Heart right ventricle (tissue), 16 donors: Measurements from ENCODE around the gene COL23A1. TPM values are rescaled to one million over a fixed set of nuclear protein-coding genes. Genes with fewer than 3 reads are reported as not detected.

Experiments used
- ATAC-seq, 8 donors: fragments of 200-7000 bp; cut with Tn5 transposase; one replicate each; pipeline ENCODE4 v1.9.1; 2020; ENCODE audit warnings: mild to moderate bottlenecking in 8 of 8, moderate library complexity in 8 of 8, moderate number of reproducible peaks in 1 of 8
- DNase-seq, 2 donors: peaks; one replicate each; pipeline ENCODE4 v3.0.0-alpha.2; 2020
- H3K27ac ChIP-seq, 10 donors: fragments of 200-600 bp; sonication (generic) in 2 of 10; one replicate each; pipeline versions ENCODE4 v1.5.0 to v1.8.0; 2020 to 2022; ENCODE audit warnings: mild to moderate bottlenecking in 3 of 10
- H3K27me3 ChIP-seq, 7 donors: fragments of 200-600 bp; one replicate each; pipeline ENCODE4 v1.8.0; 2021 to 2022; ENCODE audit warnings: mild to moderate bottlenecking in 2 of 7
- H3K36me3 ChIP-seq, 9 donors: fragments of 200-600 bp; sonication (generic) in 1 of 9; one replicate each; pipeline versions ENCODE4 v1.5.0 to v1.8.0; 2020 to 2022; ENCODE audit warnings: mild to moderate bottlenecking in 2 of 9
- H3K4me1 ChIP-seq, 9 donors: fragments of 200-600 bp; sonication (generic) in 1 of 9; one replicate each; pipeline versions ENCODE4 v1.5.0 to v1.8.0; 2020 to 2022; ENCODE audit warnings: mild to moderate bottlenecking in 4 of 9
- H3K4me3 ChIP-seq, 10 donors: fragments of 200-600 bp; sonication (generic) in 2 of 10; one replicate each; pipeline versions ENCODE4 v1.5.0 to v1.8.0; 2020 to 2022; ENCODE audit warnings: mild to moderate bottlenecking in 7 of 10, moderate library complexity in 2 of 10
- H3K9me3 ChIP-seq, 11 donors: fragments of 200-600 bp in 10 of 11; sonication (generic) in 2 of 11; one replicate each; pipeline versions ENCODE4 v1.5.0 to v1.8.0; 2013 to 2022; ENCODE audit warnings: mild to moderate bottlenecking in 2 of 11, control low read depth in 1 of 11, moderate library complexity in 1 of 11
- CTCF ChIP-seq, 9 donors: fragments of 200-600 bp; sonication (generic) in 2 of 9; IDR thresholded peaks; one replicate each; pipeline versions ENCODE4 v1.5.0 to v1.8.0; 2021 to 2022; ENCODE audit warnings: antibody characterized with exemption in 9 of 9, mild to moderate bottlenecking in 5 of 9, moderate library complexity in 1 of 9
- WGBS, 2 donors: extraction: QIAGEN DNeasy Blood & Tissue Kit; methylation state at CpG; one replicate each; pipeline ENCODE4 v1.1.7; 2013; ENCODE audit warnings: inconsistent platforms in 1 of 2; 5-methylcytosine and 5-hydroxymethylcytosine counted together
- intact Hi-C, 10 donors: fragments of 100-400 bp; cut with DNase I; formaldehyde crosslinking; loops; one replicate each; pipeline versions ENCODE4 v1.11.1 to v1.14.2; 2022
- polyA plus RNA-seq, 2 donors: library from polyadenylated mRNA; stranded (reverse); fragments of 200-250 nt; gene quantifications; one replicate each; pipeline ENCODE4 v1.2.3, GENCODE V29; 2013
- total RNA-seq, 10 donors: library from RNA; stranded (reverse); fragmentation: NEBNext Ultra II Directional in 3 of 10; extraction: Animal tissue kit (Norgen Biotek cat#: 25700) in 3 of 10; gene quantifications; one replicate each; pipeline versions ENCODE4 v1.2.1 to v1.2.4, GENCODE V29; 2021 to 2023
- donor health status: Arrhythmogenic right ventricular cardiomyopathy.
- donor health status: ischemic (EF 13 %, LVEDD 7.1; RV severe dilation, severe dysfunction).
- donor health status: healthy with polysubstance abuse.
- donor health status: DM: no; HTN: yes; CAD: no.
- donor health status: DM: no; HTN: no; CAD: no.
- donor health status: ischemic (EF 25% LVEDD 6.9; RV normal size, moderate dysfunction).
- donor health status: ischemic (EF 25% LVEDD 5.7; RV mildly dilated, moderate dysfunction).
- donor health status: healthy.
- donor health status: DM: yes; HTN: yes; CAD: no.
- donor health status: Ischemic cardiomyopathy.
- donor health status: ischemic (EF 35%, LVEDD 5.7; RV mildly dilated, moderate dysfunction).
- donor health status: nonischemic (EF 11% LVEDD 7.7; RV severe dilation, severe dysfunction).
- donor health status: DM: yes; HTN: yes; CAD: no.
- donor health status: PGD.
- donor health status: ischemic (EF 29% LVEDD 5.4; RV normal size, mild dysfunction).
- donor health status: nonischemic (EF 23%, LVEDD 6.1; RV moderate dilation, normal function).

The COL23A1 gene
- total and polyA plus RNA-seq, 12 donors = 8.9 to 29.0 (median 16.2) TPM

- Histone ChIP-seq H3K27me3 (peaks cover 0 to 15% (median 0%) of the 10 kb centered on the region in 7 donors), H3K4me3 (no peak overlapping the region), H3K9me3 (no peaks in the 10 kb centered on the region), H3K36me3 (no peaks in the 10 kb centered on the region), H3K4me1 (peaks cover 0 to 3% (median 0%) of the 10 kb centered on the region in 9 donors), H3K27ac (no peak overlapping the region)
- WGBS, 2 donors = 94 to 99% methylated on average over 8 of the region's 8 CpGs
- ATAC-seq = no peak
- TF ChIP-seq CTCF (IDR thresholded peaks at IDR 0.05) = no peak
- no peak for DNase-seq
- intact Hi-C loops = no loop called here
These were observed 240.4 kb downstream of the COL23A1 start for GRCh38 chr5:178349625-178350353.

GRCh38 chr5:178349075-178349511 is 241.1 kb downstream of the COL23A1 start:
- TF ChIP-seq CTCF (IDR thresholded peaks at IDR 0.05) = no peak
- 67 to 76% methylated on average over 13 of the region's 13 CpGs for WGBS, 2 donors
- no peak overlapping the region for H3K4me3 ChIP-seq
- ATAC-seq (no peak), DNase-seq (no peak)
- H3K4me1 ChIP-seq = peaks cover 0 to 3% (median 0%) of the 10 kb centered on the region in 9 donors
- peaks cover 0 to 12% (median 0%) of the 10 kb centered on the region in 7 donors for H3K27me3 ChIP-seq
- intact Hi-C loops = no loop called here
- no peaks in the 10 kb centered on the region for H3K9me3 ChIP-seq
- H3K36me3 ChIP-seq = no peaks in the 10 kb centered on the region
- H3K27ac ChIP-seq = no peak overlapping the region

- no peak for TF ChIP-seq CTCF (IDR thresholded peaks at IDR 0.05)
- Histone ChIP-seq H3K36me3 (no peaks in the 10 kb centered on the region), H3K27me3 (peaks cover 0 to 8% (median 0%) of the 10 kb centered on the region in 7 donors), H3K4me3 (no peak overlapping the region), H3K9me3 (no peaks in the 10 kb centered on the region), H3K27ac (no peak overlapping the region), H3K4me1 (peaks cover 0 to 3% (median 0%) of the 10 kb centered on the region in 9 donors)
- intact Hi-C loops = no loop called here
- ATAC-seq (no peak), DNase-seq (no peak)
- WGBS, 2 donors = 76 to 78% methylated on average over 15 of the region's 15 CpGs
These were observed 241.7 kb downstream of the COL23A1 start for GRCh38 chr5:178348356-178349074.

- H3K9me3 ChIP-seq = no peaks in the 10 kb centered on the region
- no peak overlapping the region for H3K4me3 ChIP-seq
- no peak overlapping the region for H3K27ac ChIP-seq
- no peak for TF ChIP-seq CTCF (IDR thresholded peaks at IDR 0.05)
- intact Hi-C loops = no loop called here
- H3K36me3 ChIP-seq = no peaks in the 10 kb centered on the region
- peaks cover 0 to 3% (median 0%) of the 10 kb centered on the region in 9 donors for H3K4me1 ChIP-seq
- DNase-seq = no peak
- 83 to 91% methylated on average over 11 of the region's 11 CpGs for WGBS, 2 donors
- ATAC-seq = peak in 1 of 8 donors; percentile 14
- H3K27me3 ChIP-seq = peaks cover 0 to 8% (median 0%) of the 10 kb centered on the region in 7 donors
These were observed 242.2 kb downstream of the COL23A1 start for GRCh38 chr5:178347956-178348355.
